ENCODE measurements around the gene LRRFIP1.

Gene LRRFIP1

DNA sequence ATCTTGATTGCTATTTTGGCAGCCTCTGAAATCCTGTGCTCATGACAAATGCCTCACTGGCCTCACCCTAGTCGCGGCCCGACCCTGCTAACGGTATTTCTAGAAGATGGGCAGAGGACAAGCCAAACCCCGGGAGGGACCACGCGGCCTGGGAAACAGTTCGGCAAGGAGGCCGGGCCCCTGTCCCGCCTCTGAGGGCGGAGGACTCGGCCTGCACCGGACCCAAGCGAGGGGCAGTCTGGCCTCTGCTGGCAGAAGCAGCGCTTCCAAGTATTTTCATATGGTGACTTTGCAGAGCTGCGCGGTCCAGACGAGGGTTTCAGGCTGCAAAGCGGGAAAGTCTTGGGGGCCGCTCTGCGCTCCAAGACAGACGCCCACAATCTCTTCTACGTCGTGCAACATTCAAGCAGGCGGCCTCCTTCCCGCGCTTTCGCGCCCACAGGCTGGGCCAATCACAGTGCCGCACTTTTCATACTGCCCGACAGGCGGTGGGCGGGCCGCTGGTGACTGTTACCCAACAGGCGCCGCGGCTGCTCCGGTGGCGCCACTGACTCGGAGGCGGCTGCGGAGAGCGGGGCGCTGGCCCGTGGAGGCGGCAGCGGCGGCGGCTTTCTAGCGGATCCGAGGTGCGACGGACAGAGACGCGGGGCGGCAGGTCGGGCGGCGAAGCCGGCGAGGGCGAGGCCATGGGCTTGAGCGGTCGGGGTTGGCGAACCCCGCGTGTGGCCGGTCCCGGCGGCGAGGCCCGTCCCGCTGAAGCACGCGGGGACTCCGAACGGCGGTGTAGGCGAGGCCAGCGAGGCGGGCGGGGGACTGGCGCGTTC, 171.1 kb downstream of the LRRFIP1 start, which contains the start of gene RBM44:
TSS of gene RBM44 (plus strand) at position 544 of the 824 bp plus-strand sequence. CDS start 14,831 bp downstream, outside the sequence.
- no peak for DNase-seq

DNA sequence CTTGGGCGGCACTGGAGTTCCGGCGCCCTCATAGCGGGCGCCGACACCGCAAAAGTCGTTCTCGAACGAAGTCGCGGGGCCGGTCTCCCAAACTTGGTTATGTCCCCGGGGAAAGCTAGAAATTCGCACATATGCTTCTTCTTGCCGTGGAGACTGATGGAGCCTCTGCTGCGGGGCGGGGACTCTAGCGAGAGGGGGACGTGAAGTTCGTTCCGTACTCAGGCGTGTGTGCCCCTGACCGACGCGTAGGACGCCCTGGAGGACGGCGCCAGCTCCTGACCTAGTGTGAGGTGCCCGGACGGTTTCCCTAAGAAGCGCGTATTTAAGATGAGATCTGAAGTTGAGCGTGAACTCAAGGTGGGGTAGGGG, 171.7 kb downstream of the LRRFIP1 start:
- no peak for DNase-seq

DNA sequence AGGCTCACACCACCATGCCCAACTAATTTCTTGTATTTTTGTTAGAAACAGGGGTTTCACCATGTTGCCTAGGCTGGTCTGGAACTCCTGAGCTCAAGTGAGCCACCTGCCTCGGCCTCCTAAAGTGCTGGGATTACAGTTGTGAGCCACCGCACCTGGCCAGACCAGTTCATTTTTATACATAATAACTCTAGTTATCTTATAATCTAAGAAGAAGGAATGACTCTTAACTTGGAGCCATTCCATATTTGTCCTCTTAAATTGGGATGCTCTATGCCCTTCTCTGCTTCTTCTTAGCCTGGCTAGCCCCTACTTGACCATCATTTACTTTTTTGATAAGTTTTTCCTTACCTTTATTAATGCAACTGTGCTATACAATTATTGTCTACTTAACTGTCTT, 174.1 kb downstream of the LRRFIP1 start:
- no peak for DNase-seq

DNA sequence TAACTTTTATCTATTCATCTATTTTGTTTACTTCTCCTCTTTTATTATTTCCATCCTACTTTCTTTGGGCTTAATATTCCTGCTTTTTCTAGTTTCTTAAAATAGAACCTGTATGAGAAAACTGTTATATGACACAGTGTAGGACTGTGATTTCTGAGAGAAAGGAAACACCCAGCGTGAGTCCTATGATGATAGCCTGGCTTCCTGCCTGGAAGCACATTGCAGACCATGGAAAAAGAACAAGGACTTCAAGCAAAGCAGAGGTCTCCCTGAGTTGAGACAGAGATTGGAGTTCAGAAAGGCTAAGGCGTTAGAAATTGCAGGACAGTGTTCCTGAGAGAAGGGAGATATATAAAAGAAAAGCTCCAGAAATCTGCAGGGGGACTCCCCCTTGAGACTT, 178.9 kb downstream of the LRRFIP1 start:
- DNase-seq = no peak

DNA sequence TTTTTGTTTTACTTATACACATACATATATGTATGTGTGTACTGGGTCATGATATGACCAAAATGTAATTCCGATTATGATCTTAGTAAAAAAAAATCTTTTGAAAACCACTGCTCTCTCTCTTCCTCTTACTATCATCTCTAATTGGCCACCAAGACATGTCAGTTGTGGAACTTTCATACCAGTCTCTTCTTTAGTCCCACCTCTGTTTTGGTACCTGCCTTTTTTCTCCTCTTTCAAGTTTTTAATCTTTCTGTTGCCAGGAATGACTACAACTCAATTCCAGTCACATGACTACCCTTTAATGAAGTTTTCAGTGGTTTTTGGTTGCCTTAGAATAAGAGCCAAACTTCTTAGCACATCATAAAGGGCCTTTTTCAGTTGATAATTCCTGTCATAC, 188.2 kb downstream of the LRRFIP1 start:
- no peak for DNase-seq

DNA sequence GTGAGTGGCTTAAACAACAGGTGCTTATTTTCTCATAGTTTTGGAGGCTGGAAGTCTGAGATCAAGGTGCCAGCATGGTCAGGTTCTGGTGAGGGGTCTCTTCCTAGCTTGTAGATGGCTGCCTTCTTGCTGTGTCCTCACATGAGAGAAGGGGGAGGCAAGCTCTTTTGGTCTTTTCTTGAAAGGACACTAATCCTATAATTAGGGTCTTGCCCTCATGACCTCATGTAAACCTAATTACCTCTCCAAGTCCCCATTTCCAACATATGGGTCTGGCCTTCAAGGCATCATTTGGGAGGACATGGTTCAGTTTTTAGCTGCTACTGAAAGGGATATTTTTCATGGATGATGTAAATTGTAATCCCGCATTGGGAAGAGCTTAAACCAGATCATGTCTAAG, 189.1 kb downstream of the LRRFIP1 start:
- no peak for DNase-seq

DNA sequence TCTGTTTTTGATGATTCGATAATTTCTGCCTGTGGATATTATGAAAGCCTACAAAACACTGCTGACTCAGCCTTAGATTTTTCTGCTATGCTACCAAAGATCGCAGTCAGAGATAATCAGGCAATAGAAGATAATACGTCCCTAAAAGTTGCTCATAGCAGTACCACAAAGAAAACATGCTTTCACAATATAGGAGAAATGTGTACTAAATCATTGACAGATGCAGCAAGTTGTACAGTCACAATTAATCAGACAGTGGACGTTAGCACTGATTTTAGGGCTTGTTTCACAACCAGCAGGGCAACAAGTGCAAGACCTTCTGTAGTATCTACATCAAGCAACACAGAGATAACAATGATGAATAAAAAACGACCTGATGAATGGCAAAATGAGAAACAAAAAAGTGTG, 190.7 kb downstream of the LRRFIP1 start:
- no peak for DNase-seq

DNA sequence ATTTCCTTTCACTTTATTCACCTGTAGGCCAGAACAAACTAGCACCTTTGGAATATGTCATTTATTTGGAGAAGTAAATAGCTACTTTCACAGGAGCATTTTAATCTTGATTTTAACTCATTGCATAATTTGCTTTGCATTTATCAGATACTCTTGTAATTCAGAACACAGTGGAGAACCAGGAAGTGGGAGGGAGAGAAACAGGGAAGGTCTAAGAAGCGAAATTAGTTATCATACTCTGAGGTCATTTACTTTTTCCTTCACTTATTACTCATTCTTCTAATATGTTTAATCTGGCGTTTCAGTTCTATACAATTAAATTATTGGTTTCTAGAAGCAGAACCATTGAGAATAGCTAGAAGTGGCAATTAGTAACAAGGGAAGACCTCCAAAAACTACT, 191.8 kb downstream of the LRRFIP1 start:
- no peak for DNase-seq

DNA sequence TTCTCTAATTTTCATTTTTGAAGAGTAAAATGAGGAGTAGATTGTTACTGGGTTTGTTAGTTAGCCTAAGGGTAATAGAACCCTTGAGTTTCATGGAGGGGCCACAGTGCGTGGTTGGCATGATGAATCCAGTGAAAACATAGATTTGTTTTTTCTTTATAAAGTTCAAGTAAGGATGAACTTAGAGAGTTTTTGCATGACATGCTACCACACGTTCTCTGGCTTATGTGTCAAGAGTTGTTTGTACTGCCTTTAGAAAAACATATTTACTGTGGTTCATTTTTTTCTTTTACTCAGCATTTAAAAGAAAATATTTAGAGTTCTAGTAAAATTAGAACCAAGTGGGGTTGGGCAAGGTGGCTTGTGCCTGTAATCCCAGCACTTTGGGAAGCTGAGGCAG, 193.0 kb downstream of the LRRFIP1 start:
- no peak for DNase-seq

DNA sequence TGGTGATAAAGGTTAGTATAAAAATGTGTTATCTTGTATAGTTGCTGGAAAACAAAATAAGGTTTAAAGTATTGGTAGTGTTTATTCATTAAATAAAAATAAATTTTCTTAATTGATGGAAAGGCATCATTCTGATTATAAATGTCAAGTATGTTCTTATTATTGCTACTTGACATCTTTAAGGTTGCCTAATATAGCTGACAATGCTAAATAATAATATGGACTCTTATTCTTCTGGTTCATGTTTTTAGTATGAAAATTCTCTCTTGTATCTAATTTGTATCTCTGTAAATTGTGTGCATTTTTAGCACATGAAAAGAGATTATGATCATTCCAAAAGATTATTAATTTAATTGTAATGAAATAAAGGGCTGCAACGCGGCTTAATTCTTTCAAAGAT, 196.2 kb downstream of the LRRFIP1 start:
- DNase-seq = no peak

DNA sequence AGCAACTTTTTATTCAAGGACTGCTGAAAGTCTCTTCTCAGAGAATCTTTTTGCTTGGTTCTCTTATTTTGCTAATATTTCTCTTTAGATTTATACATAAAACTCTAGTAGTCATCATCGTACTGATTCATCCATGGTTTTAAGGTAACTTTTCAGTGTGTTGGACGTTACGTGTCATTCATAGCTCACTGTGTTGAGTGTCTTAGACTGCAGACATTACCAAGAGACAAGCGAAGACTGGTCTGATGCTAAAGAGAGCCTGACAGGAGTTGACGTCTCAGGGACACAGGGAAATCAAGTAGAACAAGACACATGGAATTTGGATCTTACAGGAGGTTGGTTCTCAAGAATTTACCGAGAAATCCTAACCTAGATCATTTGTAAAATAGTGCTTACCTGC, 196.7 kb downstream of the LRRFIP1 start:
- DNase-seq = no peak

DNA sequence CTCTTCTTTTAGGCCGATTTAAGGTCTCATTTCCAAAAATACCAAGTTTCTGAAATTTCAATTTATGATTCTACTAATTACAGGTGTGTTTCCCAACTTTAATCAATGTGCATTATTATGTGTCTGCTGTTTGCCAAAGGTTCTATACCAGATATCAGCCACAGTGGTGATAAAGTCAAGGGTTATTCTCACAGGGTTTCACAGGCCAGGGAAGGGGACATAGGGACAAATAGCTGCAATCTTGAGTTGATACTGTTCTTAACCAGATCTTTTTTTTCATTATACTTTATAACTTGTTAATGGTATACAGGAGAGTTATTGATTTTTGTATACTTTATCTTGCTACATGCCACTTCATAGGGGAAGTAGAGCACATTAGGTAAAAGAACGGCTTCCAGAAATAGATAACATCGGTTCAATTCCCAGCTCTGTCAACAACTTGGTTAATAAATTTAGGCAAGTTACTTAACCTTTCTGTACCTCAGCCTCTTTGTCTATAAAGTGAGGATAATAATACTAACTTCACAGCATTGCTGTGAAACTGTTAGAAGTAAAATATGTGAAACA, 200.1 kb downstream of the LRRFIP1 start:
- DNase-seq = no peak

Data from activated gamma-delta T cell (primary cell).